ENCODE measurements around the gene IGSF21.

The IGSF21 gene

DNA sequence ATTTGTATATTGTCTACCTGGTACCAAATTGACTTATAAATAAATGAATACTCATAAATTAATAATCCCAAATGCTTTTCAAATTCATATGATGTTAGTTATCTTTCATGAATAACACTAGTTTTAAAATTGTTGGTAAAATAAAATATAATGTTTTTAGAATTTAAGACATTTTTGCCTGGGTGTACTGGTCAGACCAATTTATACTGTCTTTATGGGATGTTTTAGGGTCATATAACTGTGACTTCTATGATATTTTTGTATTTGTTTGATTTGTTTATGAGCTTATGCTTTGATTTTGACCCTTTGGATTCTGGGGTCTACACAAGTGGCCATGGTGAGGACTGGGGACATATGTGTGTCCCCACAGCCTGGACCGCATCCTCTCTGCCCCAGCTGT, 319.0 kb downstream of the IGSF21 start:
- Mint-ChIP-seq H3K27ac (no peak overlapping the region), H3K36me3 (ENCODE audit: low read depth) (no peaks in the 10 kb centered on the region), H3K4me1 (no peaks in the 10 kb centered on the region), H3K27me3 (peaks cover 13% of the 10 kb centered on the region), H3K9me3 (peaks cover 18% of the 10 kb centered on the region), H3K4me3 (no peak overlapping the region)
- DNase-seq (no peak), ATAC-seq (no peak)
